GM18508 (cell line): ENCODE measurements around the gene KCTD6.

Experiments
- ATAC-seq: cut with Tn5 transposase; IDR thresholded peaks from one replicate; pipeline ENCODE4 v1.9.1; 2021; ENCODE audit warnings: moderate number of reproducible peaks; ENCODE audit not compliant: insufficient read depth, unreplicated experiment

Gene KCTD6

GRCh38 chr3:58484722-58485069 lies 7.2 kb upstream of the KCTD6 start:
- no peak for ATAC-seq

DNA sequence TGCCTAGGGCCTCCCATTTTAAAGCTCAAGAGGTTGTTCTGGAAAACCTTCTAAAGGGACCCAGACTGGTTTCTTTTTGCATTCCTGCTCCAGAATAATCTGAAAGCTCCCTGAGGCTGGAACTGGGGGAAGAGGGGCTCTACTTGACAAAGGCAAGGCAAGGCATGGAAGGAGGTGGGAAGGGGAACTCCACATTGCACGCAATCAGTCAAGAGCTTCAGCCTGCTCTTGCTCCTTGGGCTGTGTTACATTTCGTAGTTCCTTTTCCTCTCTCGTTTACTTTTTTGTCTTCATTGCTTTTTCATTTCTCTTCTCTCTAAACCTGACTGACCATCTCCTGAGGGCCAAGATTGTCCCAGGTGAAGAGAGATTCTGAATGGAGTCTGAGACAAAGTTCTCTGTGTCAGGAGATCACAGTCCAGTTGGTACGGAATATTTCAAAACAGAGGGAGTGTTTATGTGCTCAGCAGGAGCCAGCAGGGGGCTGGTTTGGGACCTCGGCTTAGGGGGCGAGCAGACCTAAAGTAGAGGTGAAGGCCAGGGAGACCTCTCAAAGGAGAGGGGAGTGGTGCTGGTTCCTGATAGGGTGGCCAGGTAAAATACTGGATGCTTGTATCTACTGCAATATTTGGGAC lies 6.0 kb upstream of the KCTD6 start:
- ATAC-seq = no peak

DNA sequence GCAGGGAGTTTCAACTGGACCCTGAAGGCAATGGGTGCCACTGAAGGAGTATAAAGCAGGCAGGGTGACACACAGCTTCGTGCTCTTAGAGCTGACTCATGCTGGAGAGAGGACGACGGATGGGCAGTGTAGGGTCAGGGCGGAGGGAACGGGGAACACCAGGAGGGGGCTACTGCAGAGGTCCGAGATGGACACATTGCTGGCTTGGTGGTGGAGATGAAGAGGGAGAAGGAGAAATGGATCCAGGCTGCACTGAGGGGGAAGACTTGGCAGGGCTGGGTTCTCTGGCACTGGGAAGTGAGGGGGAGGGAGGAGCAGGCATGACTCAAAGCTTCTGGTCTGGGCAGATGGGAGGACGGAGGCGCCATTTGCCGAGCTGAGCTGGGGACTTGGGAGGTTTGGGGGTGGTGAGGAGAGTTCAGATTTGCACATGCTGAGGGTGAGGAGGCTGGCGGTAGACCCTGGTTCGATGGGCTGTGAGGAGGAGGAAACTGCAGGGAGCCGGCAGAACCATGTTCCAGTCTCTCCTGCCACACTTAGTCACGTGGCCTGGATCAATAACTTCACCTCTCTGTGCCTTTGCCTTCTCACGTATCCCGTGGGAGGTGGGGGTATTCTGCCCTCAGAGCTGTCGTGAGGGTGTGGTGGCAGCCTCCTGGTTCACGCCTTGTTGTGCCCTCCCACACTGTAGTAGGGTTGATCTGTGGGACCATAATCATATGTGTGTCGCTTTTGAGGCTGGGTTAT lies 4.6 kb upstream of the KCTD6 start:
- ATAC-seq = no peak

GRCh38 chr3:58488967-58489366 lies 2.9 kb upstream of the KCTD6 start:
- ATAC-seq = no peak

- no peak for ATAC-seq
These were observed 915 bp upstream of the KCTD6 start for GRCh38 chr3:58490860-58491501.

DNA sequence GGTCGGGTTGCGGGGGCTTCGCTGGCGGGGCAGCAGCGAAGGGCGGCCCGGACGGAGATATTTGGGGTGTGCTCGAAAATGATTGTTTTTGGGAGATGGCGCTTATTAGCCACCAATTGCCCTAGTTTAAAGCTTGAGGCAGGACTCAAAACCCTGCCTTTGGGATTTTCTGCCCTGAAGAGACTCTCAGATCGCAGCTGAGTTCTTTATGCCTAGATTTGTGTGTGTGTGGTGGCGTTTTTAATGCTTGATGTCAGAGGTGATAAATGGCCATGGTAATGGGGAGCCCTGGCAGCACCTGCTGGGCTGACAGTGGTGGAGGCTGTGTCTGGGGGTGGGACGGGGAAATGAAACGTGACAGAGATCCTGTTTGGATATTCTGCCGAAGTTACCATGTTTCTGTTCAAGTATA lies 604 bp downstream of the KCTD6 start:
- ATAC-seq = no peak

GRCh38 chr3:58494107-58494506 lies 2.2 kb downstream of the KCTD6 start:
- ATAC-seq = no peak

DNA sequence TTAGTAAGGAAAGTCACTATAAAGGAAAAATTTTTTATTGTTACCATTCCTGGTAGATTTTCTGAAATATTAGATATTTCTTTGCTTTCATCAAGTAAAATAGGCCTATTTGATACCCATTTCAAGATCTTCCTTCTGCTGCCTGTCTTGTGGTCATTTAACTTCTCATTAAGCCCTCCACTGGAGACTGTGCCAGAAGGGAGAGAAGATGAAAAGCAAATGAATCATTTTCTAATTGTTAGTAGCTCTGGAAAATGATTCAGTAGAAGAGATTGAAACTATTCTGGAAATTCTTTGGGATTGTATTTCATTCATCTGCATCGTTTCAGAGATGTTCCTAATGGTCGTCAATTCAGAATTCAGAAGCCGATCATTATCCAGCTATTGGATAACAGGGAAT lies 3.2 kb downstream of the KCTD6 start:
- no peak for ATAC-seq

- ATAC-seq = no peak
These were observed 4.4 kb downstream of the KCTD6 start for GRCh38 chr3:58496206-58496857.

DNA sequence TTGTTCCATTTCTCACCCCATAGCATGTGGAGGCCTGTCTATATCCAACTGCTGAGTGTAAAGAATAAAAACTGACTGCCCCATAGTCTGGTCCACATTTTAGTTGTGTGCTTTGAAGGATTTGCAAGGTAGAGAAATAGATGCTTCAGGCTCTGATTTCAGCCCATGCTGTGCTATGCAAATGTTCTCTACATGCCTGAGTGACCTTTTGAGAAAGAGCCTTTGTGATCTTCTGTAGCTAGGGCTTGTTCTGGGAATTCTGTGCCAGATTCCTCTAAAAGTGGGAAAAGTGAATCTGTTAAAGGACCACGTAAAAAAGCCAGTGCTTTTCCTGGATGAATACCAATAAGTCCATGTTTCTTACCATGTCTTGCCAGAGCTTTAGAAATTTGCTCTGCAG lies 5.2 kb downstream of the KCTD6 start:
- no peak for ATAC-seq

DNA sequence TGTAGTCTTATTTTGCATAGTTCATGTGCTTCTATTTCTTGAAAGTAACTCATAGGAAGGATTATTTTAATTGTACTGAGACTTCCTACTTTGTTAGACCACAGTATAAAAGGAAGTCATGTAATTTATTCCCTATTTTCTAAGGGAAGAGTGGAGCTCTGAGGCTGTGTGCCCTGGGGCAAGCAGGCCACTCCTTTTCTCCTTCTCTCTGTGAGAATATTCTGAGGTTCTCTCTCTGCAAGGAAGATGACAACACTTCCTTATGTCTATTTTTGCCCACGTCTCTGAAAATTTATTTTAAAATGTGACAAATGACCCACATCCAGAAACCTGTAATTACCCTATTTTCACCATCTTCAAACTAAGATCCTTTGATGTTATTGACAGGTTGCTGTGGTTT lies 11.0 kb downstream of the KCTD6 start:
- ATAC-seq = no peak

- ATAC-seq = no peak
These were observed 15.6 kb downstream of the KCTD6 start for GRCh38 chr3:58507356-58508078.

- ATAC-seq = no peak
These were observed 16.5 kb downstream of the KCTD6 start for GRCh38 chr3:58508437-58508836.

DNA sequence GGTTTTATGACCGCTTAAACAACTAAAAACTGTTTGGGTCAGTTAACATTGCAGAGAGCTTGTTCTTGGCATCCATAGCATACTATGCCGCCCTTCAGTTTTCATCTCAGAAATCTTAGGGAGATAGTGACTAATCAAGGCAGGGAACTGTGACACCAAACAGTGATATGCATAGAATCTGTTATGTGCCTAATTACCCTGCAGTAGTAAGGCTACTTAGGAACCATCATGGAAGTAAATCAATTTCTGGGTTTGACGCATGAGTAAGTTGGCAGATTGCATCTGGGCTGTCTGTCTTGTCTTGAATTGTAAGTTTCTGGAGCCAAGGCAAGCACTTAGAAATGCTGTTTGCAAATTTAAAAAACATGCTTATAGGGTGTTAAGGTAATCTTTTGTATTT lies 22.5 kb downstream of the KCTD6 start:
- ATAC-seq = no peak

- ATAC-seq = no peak
These were observed 26.4 kb downstream of the KCTD6 start for GRCh38 chr3:58518291-58518789.

GRCh38 chr3:58519668-58520402 lies 27.9 kb downstream of the KCTD6 start:
- ATAC-seq = no peak

GRCh38 chr3:58520403-58521335 lies 28.8 kb downstream of the KCTD6 start:
- ATAC-seq = no peak

DNA sequence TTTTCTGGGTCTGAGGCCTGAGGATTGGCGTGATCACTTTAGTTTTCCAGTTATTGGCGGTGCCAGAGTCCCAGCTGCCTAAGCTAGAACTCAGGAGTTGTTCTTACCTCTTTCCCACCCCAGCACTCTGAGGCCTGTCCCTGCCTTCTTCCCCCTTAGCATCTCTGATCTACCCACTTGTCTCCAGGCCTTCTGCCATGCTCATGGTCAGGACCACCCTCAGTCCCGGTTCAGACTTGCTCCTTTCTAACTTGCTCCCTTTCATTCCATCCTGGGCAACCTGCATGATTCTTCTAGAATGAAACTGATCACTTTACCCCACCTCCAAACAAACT lies 29.4 kb downstream of the KCTD6 start:
- ATAC-seq = no peak
